WI38 (cell line): ENCODE data around the gene IFNL1.

Experiments
- H3K4me3 ChIP-seq: 2 replicates; pipeline ENCODE4 v1.5.1; 2011; ENCODE audit warnings: low read depth, mild to moderate bottlenecking, control low read depth, low read length
- TF ChIP-seq, protein P1 (sequence below): IDR thresholded peaks from 2 replicates; pipeline ENCODE4 v1.5.1; 2012; ENCODE audit warnings: low read depth, mild to moderate bottlenecking, control low read depth, low read length

IFNL1 gene

DNA sequence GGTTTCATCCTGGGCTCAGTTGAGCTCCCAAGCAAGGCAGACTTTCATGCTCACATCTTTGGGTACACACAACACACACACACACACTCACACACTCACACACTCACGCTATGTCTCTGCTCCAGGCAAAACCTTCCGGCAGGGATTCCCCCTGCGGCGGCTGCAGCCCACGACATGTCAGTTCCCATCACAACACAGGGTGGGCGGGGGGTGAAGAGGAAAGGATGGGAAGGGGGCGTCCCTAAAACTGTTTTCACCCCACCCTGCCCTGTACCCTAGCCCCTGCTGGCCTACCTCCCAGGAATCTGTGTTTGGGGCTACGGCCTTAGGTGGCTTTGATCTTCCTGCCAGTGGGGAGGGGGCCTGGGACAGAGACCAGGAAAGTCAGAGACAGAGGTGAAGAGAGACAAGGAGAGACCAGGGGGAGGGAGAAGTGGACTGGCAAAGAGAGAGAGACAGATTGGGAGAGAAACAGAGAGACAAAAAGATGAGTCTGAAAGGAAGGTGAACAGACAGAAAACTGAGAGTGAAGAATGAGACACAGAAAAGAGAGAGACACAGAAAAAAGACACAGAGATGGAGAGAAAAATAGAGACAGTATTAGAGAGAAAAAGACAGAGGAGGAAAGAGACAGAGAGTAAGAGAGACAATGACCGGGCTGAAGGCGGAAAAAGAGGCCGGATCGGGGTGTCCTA, 20.6 kb downstream of the IFNL1 start:
- no peak overlapping the region for H3K4me3 ChIP-seq
- TF ChIP-seq, protein P1, sequence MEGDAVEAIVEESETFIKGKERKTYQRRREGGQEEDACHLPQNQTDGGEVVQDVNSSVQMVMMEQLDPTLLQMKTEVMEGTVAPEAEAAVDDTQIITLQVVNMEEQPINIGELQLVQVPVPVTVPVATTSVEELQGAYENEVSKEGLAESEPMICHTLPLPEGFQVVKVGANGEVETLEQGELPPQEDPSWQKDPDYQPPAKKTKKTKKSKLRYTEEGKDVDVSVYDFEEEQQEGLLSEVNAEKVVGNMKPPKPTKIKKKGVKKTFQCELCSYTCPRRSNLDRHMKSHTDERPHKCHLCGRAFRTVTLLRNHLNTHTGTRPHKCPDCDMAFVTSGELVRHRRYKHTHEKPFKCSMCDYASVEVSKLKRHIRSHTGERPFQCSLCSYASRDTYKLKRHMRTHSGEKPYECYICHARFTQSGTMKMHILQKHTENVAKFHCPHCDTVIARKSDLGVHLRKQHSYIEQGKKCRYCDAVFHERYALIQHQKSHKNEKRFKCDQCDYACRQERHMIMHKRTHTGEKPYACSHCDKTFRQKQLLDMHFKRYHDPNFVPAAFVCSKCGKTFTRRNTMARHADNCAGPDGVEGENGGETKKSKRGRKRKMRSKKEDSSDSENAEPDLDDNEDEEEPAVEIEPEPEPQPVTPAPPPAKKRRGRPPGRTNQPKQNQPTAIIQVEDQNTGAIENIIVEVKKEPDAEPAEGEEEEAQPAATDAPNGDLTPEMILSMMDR, result no peak

DNA sequence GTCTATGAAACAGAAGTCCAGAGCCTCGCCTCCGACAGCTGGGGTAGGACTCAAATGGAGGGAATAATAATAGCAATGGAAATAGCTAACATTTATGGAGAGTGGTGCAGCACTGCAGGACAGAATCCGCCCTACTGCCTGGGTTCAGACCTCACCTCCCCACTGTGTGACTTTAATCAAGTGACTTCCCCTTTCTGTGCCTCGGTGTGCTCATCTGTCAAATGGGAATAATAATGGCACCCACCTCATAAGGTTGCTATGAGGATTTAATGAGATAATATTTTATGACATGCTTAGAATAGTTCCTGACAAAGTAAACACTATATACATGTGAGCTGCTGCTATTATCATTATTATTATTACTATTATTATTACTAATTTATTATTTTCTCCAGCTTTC, 21.3 kb downstream of the IFNL1 start:
- TF ChIP-seq, protein P1, result no peak
- H3K4me3 ChIP-seq, result no peak overlapping the region

DNA sequence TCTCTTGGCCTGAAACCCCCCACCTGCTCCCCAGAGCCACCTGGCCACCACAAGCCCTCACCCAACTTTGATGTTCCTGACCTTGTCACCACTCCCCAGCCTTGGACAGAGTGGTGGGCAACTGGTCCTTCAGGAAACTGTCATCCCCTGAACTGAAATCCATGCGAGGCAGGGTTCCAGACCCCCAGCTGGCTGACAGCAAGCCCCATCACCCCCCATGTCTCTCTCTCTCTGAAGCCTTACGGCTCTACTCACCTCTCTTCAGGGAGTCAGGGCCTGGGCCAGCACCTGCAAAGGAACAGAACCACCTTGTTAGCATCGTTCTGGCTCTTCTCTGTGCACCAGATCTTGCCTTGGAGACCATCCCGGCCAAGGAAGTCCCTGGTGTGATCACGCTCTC, 21.9 kb downstream of the IFNL1 start:
- no peak overlapping the region for H3K4me3 ChIP-seq

DNA sequence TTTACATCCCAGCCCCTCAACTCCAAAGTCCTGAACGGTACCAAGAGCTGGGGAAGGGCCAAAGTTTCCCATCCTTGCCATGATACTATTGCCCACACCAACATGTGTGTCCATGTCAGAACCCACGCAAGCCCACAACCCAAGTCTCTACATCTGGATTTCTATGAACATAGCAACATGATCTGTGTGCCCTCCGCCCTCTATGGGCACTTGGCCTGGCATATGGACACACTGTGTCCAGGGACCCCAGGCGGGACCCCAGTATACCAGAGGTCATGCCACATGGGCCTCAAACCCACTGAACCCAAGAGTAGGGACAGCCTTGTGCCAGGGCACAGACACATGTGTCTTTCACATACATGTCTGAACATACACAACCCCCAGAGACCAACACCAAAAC, 22.5 kb downstream of the IFNL1 start:
- TF ChIP-seq, protein P1, result no peak
- no peak overlapping the region for H3K4me3 ChIP-seq

More for the DNA sequence above, 21.9 kb downstream of the IFNL1 start:
- TF ChIP-seq, protein P1, result no peak

DNA sequence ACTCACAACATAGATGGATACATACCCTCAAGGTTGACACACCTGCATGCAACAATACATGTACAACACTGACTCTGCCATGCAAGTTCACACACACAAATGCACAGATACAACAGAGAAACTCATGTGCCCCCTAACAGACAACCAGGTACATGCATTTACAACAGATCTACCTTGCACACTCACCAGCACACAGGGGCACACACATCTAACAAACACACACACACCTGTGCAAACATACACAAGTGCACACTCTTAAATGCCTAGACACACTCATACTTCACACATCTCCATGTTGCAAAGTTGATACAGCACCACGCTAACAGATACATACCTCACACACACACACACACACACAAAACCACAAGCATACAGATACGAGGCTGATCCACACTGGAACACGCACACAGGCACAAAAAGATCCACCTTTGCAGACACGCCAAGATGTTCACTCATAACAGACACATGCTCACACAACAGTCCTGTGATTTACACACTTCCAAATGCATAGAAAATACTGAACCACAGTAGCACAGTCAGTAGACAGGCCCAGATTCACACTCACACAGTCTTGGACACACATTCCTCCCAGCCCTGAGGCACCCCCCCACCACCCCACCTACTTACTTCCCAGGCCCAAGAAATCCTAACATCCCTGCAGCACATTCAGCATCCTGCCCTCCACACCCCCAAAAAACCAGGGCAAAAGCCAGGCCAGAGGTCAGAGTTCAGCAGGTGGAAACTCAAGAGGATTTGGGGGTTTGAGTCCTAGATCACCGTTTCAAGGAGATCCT, 23.1 kb downstream of the IFNL1 start:
- H3K4me3 ChIP-seq, result no peak overlapping the region
- TF ChIP-seq, protein P1, result no peak

DNA sequence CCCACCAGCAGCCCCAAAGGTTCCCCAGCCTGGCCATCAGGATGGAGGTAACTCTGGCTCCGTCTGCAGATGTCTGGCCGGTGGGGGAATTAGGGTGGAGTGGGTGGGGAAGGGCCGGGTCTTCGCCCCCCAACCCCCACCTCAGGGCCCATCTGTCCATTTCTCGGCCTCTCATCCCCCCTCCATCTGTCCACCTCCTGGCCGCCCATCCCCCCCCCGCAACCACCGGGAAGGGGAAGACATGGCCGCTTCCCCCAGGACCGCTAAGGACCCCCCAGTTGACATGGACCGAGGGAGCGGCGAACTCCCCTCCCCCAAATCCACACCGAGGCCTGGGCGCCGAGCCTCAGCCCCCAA, 23.7 kb downstream of the IFNL1 start:
- peak overlapping the region; percentile 48; the same call in 1 of the 2 replicates for H3K4me3 ChIP-seq
- TF ChIP-seq, protein P1, result no peak
